GM10266 (cell line): ENCODE data around the gene GABBR2.

ENCODE experiments used
- DNase-seq: peaks from one replicate; pipeline ENCODE4 v3.0.0; 2012; ENCODE audit errors: extremely low spot score
- TF ChIP-seq, protein P1 (sequence below): IDR thresholded peaks from 2 replicates; pipeline ENCODE4 v1.5.1; 2012; ENCODE audit warnings: mild to moderate bottlenecking, low read depth; ENCODE audit not compliant: control insufficient read depth, insufficient read depth; ENCODE audit errors: missing control alignments

The GABBR2 gene

GRCh38 chr9:98331536-98332259 lies 377.0 kb downstream of the GABBR2 start:
- TF ChIP-seq, protein P1, sequence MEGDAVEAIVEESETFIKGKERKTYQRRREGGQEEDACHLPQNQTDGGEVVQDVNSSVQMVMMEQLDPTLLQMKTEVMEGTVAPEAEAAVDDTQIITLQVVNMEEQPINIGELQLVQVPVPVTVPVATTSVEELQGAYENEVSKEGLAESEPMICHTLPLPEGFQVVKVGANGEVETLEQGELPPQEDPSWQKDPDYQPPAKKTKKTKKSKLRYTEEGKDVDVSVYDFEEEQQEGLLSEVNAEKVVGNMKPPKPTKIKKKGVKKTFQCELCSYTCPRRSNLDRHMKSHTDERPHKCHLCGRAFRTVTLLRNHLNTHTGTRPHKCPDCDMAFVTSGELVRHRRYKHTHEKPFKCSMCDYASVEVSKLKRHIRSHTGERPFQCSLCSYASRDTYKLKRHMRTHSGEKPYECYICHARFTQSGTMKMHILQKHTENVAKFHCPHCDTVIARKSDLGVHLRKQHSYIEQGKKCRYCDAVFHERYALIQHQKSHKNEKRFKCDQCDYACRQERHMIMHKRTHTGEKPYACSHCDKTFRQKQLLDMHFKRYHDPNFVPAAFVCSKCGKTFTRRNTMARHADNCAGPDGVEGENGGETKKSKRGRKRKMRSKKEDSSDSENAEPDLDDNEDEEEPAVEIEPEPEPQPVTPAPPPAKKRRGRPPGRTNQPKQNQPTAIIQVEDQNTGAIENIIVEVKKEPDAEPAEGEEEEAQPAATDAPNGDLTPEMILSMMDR = no peak
- no peak for DNase-seq

DNA sequence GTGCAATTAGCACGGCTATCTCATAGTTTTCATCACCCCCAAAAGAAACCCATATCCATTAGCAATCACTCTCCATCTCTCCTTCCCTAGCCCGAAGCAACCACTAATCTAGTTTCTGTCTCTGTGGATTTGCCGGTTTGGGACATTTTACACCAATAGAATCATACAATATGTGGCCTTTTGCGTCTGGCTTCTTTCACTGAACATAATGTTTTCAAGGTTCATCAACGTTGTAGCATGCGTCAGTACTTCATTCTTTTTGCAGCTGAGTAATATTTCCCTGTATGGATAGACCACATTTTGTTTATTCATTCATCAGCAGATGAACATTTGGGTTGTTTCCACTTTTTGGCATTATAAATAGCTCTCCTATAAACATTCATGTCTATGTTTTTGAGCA lies 377.9 kb downstream of the GABBR2 start:
- TF ChIP-seq, protein P1 = no peak
- DNase-seq = no peak

- TF ChIP-seq, protein P1 = no peak
- no peak for DNase-seq
Measured at GRCh38 chr9:98329904-98330303, 378.8 kb downstream of the GABBR2 start.

DNA sequence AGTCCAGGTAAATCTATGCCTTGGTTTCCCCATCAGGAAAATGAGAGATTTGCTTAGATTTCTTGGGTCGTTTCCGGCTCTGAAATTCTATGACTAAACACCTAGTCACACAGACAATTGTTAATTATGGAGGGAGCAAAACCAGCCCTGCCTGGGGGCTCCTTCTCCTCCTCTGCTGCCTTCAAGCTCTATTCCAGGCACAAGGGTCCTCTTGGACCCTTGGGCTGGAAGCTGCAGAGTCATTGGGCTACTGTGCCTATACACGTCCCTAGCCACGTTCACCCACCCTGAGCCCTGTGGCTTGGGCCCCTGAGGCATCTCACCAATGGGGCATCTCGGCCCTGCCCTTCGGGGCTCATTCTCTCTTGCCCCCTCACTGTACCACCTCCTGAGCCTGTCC lies 379.5 kb downstream of the GABBR2 start:
- no peak for DNase-seq
- TF ChIP-seq, protein P1 = no peak

GRCh38 chr9:98328770-98329169 lies 380.0 kb downstream of the GABBR2 start:
- TF ChIP-seq, protein P1 = no peak
- DNase-seq = no peak

DNA sequence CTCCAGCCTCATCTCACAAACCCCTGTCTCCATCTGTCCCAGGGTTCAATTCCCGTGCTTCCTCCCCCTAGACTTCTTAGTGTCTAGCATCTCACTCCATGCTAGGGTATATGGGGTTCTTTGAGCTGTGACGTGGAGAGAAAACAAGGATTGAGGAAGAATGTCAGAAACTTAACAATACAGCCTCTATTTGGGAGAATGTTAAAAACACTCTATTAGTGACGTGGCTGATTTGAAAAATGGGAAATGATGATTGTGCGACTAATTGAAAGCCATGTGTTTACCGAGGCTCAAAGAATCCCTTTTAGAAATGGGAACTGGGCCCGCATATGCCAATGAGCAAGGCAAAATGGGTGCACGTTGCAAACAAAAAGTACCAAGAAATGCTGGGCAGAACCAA lies 380.6 kb downstream of the GABBR2 start:
- TF ChIP-seq, protein P1 = no peak
- DNase-seq = no peak

DNA sequence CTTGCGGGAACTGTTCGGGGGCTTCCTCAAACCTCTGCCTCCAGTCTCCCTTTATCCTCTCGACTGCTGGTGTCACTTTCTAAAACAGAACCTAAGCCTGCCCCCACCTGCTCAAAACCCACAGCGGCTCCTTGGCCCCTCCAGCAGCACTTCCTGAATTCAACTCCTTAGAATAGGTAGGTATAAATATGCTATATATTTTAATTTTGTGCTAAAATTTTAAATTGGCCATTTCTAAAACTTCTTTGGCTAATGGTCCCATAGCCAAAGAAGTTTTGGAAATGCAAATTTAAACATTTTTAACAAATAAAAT lies 381.5 kb downstream of the GABBR2 start:
- TF ChIP-seq, protein P1 = no peak
- DNase-seq = no peak
